Vagina (tissue), 2 donors: ENCODE data around the gene CDC45.

Experiments
- CTCF ChIP-seq, 3 experiments: fragments of 450-650 bp in 2 of 3; fragments of 200-600 bp in 1 of 3; sonication (generic) in 1 of 3; IDR thresholded peaks; one replicate each; pipeline ENCODE4 v1.5.1; 2017 to 2019; ENCODE audit warnings: antibody characterized with exemption in 3 of 3, mild to moderate bottlenecking in 2 of 3, moderate library complexity in 2 of 3
- POLR2AphosphoS5 ChIP-seq, 2 donors: sonication (generic); formaldehyde crosslinking; IDR thresholded peaks; one replicate each; pipeline ENCODE4 v1.9.0; 2017; ENCODE audit warnings: antibody characterized with exemption in 2 of 2, mild to moderate bottlenecking in 2 of 2, low read depth in 1 of 2; ENCODE audit not compliant: insufficient read depth in 1 of 2

GRCh38 chr22:19499880-19500242 lies 20.1 kb downstream of the CDC45 start:
- no peak for TF ChIP-seq POLR2AphosphoS5 (IDR thresholded peaks at IDR 0.05; ENCODE audit: insufficient read depth in 1 of 2, low read depth in 1 of 2)
- TF ChIP-seq CTCF (IDR thresholded peaks at IDR 0.05): no peak
